Hematopoietic multipotent progenitor cell treated with erythropoietin and hydrocortisone succinate and interleukin-3 and kit ligand, for 8 days (in vitro differentiated cells): ENCODE data around the gene ATP6AP2.

Experiments used
- DNase-seq: peaks from one replicate; pipeline ENCODE4 v3.0.0-alpha.2; 2015

The ATP6AP2 gene

GRCh38 chrX:40646489-40647306 lies 65.9 kb downstream of the ATP6AP2 start:
- DNase-seq, result peak; percentile 46

DNA sequence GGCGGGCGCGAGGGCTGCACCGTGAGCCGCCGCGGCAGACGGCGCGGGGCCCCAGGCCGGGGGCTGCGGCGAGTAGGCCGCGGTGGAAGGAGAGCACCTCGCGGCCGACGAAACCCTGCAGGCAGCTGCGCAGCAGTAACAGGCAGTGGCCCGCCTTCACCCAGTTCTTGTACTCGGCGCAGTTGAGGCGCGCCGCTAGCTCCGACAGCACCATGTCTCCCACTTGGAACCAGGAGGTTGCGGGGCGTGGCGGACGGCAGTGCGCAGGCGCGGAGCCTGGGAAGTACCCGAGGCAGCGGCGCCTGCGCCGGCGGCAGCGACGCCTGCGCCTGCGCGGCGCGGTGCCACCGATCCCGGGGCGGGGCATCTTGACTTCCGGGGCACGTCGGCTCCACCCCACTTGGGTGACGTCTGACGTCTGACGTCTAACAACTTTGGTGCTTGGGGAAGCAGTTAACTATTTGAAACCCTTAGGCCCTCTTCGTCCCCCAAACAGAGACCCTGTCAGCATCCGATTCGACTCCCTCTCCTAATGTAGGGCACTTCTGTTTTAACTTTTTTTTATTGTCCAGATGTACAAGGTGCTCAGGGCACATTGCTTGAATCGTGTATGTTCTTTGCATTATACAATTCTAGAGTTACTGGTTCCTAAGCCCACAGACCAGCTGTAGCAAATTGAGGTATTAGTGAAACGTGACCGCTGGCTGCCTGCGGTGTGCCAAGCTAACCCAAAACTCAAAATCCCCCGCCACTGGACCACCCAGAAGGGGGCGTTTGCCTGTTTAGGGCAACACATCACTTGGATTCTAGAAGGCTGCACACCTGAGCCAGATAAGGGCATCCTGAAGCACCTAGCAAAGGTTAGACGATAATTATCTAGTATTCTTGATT lies 66.8 kb downstream of the ATP6AP2 start, which contains the start of gene CXorf38:
TSS of gene CXorf38 (minus strand) at position 255 of the 891 bp plus-strand sequence. CDS start at position 214, 41 bp downstream.
- peak; percentile 85 for DNase-seq

- DNase-seq, result peak; percentile 71
Observed at GRCh38 chrX:40651620-40652223, 71.0 kb downstream of the ATP6AP2 start.

GRCh38 chrX:40652664-40653063 lies 71.9 kb downstream of the ATP6AP2 start:
- DNase-seq, result no peak

DNA sequence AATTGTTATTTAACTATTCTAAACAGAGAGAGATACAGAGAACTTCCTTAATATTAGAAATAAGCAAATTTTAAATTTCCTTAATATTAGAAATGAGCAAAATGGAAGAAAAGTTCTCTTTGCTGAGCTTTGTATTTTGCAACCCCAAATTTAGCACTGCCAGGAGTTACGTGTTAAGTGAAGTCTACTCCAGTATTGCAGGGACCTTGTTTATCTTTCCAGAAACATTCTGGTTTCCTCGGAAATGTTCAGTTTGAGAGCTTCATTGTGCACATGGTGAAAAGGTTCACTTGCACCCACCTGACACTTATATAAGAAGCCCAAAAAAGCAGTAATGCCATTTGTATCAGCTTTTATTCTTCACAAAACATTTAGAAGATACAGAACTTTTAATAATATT lies 72.8 kb downstream of the ATP6AP2 start:
- DNase-seq, result no peak
